GM18867 (cell line): ENCODE data around the gene NEK10.
A peak's percentile ranks its signal among the peaks of the same experiment; 100 is the strongest.

ENCODE experiments used
- ATAC-seq: cut with Tn5 transposase; IDR thresholded peaks from one replicate; pipeline ENCODE4 v1.9.1; 2021; ENCODE audit warnings: mild to moderate bottlenecking, moderate library complexity; ENCODE audit not compliant: unreplicated experiment

Gene NEK10

GRCh38 chr3:27253831-27254230 is 115.4 kb downstream of the NEK10 start:
- peak; percentile 99 for ATAC-seq

DNA sequence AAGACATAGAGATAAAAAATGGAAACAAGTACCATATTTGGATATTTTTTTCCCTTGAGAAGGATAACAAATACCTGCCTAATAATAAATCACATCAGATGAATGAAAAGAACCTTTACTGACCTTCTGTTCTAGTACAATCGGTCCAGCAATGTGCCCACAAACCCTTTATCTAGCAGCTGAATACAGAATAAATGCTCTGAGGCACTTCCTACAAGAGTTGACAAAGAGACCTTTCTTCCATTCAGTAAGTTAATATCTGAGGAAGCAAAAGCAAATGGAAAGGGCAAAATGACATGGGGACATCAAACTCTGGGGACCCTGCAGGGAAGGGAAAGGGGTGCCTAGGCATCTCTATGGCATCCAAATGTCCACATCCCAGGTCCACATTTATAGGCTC is 115.8 kb downstream of the NEK10 start:
- peak; percentile 6 for ATAC-seq

DNA sequence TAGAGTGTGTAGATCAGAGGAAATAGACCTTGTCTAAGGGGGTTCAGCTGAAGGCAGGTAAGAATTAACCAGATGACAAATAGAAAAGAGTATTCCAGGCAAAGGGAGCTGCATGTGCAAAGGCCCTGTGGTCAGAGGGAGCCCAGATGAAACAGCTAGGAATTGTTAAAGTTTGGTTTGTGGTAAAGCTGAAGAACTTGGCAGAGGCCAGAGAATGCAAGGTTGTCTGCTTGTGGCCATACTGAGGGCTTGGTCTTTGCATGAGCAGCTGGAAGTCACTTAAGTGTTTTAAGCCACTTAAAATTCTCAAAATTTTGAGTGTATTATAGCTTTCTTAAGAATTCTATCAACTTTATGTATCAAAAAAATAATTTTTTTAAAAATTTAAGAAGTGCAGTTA is 116.5 kb downstream of the NEK10 start:
- no peak for ATAC-seq

- no peak for ATAC-seq
Measured at GRCh38 chr3:27244374-27244773, 124.8 kb downstream of the NEK10 start.

GRCh38 chr3:27239951-27240350 is 129.2 kb downstream of the NEK10 start:
- ATAC-seq: no peak

GRCh38 chr3:27228805-27229204 is 140.4 kb downstream of the NEK10 start:
- peak; percentile 85 for ATAC-seq

GRCh38 chr3:27224197-27224596 is 145.0 kb downstream of the NEK10 start:
- ATAC-seq: no peak

DNA sequence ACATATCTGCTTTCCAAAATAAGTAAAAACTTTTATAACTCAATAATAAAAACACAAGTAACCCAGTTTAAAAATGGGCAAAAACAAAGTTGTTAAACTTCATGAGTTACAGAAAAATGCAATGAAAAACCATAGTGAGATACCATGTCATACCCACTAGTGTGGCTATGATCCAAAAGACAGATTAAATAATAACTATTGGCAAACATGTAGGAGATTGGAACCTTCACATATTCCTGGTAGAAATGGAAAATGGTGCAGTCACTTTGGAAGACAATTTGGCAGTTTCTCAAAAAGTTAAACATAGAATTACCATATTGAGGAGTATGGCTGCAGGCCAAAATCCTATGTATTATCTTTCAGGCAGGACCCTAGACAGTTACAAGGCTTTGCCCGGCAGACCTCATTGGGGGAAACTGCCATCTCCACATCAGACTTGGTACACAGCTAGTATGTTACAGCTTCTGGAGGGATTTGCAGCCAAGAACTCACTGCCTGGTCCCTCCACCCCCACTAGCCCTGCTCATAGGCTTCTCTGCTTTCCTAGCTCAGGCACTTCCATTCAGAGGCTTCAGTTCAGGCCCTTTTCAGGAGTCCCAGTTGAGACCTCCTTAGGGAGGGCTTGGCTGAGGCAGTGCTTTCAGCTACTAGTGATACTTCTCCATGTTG is 147.8 kb downstream of the NEK10 start:
- no peak for ATAC-seq

DNA sequence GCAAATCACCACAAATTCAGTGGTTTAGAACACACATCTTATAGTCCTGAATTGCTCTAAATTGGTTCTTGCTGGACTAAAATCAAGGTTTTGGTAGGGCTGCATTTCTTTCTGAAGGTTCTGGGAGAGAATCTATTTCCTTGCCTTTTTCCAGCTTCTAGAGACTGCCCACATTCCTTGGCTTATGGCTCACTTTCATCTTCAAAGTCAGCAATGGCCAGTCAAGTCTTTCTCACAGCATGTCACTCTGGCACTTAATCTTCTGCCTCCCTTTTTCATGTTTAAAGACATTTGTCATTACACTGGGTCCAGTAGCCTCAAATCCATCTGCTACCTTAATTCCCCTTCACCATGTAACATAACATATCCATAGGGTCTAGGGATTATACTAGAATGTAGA is 149.0 kb downstream of the NEK10 start:
- no peak for ATAC-seq

DNA sequence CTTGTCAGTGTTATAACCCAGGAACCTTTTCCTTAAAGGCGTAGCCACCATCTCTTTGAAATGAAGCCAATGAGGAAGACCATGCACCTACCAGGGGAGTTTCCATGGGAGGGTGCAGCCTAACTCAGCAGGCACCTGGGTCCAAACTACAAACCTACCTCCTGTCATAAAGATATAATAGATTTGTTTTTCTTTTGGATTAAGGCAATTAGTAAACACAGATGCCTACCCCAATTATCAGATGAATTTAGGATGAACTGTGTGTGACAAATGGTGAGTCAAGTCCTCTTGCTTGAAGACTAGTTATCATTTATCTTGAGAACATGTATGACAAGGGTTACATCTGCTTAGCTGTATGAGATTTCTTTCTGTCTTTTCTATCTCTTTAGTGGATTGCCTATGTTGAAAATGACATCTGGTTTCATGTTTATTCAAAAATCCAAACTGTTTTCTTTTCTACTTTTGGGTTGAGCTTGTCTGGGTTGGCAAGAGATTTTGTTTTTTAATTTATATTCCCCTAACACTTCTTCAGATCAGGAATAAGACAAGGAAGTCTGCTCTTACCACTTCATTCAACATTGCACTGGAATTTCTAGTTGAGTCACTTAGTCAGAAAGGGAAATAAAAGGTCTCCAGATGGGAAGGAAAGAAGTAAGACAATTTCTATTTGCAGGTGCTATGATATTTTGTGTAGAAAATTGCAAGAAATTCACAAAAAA is 149.9 kb downstream of the NEK10 start:
- ATAC-seq: no peak

- no peak for ATAC-seq
Measured at GRCh38 chr3:27216955-27217552, 152.1 kb downstream of the NEK10 start.

DNA sequence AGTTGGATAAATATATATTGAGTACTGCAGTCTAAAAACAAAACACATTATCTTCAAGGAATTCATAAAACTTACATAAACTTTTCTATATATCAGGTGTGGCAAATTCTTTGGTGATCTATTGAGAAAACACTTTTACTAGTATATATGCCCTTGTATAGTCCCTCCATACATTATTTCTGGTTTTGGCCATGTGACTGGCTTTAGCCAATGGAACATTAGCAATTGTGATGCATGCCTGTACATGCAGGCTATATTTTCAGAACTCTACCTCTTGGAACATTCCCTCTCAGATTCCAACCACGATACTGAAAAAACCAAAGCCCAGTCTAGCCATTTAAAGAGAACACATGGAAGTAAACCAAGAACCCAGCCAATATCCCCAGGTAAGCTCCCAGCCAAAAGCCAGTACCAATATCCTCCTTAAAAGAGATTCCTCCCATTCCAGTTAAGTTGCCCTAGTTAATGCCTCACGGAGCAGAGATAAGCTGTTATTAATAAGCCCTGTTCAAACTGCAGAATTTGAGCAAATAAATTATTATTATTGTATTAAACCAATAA is 152.8 kb downstream of the NEK10 start:
- no peak for ATAC-seq

DNA sequence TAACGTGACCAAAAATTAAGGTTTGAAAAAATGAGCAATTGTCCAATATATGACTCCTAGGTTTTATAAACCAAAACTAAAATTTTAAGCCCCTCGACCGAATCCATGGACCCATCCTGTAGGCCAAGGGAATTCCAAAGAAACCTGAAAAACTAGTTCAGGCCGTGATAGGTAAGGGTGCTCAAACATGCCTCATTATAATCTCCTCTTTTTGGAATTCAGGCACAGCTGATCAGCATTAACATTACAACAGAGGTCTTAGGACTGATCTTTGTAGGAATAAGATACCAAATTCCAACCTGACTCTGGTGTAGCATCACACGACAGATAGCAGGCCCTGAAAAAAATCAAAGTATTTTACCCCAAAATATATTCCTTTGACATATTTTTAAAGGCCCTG is 155.7 kb downstream of the NEK10 start:
- no peak for ATAC-seq

GRCh38 chr3:27209617-27210264 is 159.4 kb downstream of the NEK10 start:
- ATAC-seq: peak; percentile 93

DNA sequence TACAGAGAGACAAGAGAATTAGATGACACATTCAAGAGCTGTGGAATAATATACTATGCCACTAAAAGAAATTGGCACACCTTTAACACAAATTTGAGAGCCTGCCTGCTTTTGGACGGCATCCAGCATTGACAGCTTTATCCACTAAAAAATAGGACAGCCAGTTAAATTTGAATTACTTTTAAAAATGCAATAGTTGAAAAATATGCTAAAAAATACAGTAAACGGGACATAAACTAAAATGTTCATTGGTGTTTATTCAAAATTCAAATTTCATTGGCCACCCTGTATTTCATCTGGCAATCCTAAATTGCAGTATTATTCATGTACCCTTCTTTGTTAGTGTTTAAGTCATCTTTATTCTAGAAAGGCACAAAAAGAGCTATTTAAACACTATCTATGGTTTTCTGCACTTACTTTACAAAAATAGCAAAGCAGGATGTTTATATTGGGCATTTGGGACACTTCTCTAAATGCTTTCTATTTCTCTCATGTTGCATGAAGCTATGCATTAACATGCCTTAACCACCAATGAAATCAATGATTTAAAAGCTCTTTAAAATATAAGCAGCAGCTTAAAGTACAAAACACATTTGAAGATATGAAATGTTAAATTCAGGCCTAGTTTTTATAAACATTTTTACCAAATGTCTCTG is 160.1 kb downstream of the NEK10 start:
- no peak for ATAC-seq

DNA sequence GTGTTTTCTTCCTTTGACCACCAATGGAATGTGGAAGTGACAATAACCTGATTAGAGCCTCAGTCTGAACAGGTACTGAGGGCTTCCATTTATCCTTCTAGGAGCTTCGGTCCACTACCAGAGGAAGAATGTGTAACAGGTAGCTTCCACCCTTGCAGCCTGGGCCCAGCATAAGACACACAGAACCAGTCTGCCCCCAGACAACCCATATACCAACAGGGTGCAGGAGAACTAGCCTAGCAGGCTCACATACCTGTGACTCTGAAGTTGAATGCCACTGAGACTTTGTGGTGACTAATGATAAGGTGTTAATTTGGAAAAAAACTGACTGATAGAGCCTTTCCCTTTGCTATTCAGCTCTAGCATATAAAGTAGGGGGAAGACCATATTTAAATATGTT is 166.2 kb downstream of the NEK10 start:
- no peak for ATAC-seq

- ATAC-seq: no peak
Measured at GRCh38 chr3:27201492-27201891, 167.7 kb downstream of the NEK10 start.

- ATAC-seq: no peak
Measured at GRCh38 chr3:27200721-27201489, 168.3 kb downstream of the NEK10 start.

DNA sequence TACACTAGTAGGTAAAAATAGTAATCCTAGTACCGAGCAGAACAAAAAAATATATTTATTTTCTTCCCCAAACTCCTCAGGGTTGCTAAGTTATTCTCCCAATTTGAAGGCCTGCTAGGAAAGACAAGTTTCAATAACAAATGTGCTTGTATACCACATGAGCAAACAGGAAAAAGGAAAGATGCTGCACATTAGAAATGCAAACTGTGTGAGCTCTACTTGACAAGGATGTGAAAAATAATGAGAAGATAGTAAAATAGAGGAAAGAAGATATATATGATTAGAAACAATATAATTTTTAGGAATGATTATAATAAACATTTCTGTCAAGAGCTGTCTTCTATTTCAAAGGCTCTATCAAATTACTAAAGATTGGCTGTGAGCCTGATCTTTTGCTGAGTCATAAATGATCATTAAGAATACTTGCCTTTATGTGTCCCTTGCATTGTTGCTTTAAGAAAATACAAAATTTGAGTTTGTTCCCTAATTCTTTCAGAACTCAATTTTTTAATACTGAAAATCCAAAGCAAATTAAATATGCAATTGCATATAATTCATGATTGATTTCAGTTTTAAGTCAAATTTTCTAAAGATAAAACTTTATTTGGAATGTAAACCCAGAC is 174.2 kb downstream of the NEK10 start:
- ATAC-seq: no peak

GRCh38 chr3:27193056-27193455 is 176.1 kb downstream of the NEK10 start:
- no peak for ATAC-seq
